Gastroesophageal sphincter (tissue), 3 donors: ENCODE results near the gene NKAIN1.

ENCODE experiments used
- POLR2A ChIP-seq, 2 donors: fragments of 450-650 bp; IDR thresholded peaks; one replicate each; pipeline ENCODE4 v1.6.1; 2017; ENCODE audit warnings: antibody characterized with exemption in 2 of 2, mild to moderate bottlenecking in 2 of 2, moderate library complexity in 1 of 2
- TF ChIP-seq, protein P1 (sequence below), 4 experiments: fragments of 200-600 bp in 2 of 4; fragments of 450-650 bp in 2 of 4; sonication (generic) in 1 of 4; IDR thresholded peaks; one replicate each; pipeline ENCODE4 v1.5.1; 2017 to 2019; ENCODE audit warnings: antibody characterized with exemption in 4 of 4, mild to moderate bottlenecking in 2 of 4, moderate library complexity in 2 of 4

DNA sequence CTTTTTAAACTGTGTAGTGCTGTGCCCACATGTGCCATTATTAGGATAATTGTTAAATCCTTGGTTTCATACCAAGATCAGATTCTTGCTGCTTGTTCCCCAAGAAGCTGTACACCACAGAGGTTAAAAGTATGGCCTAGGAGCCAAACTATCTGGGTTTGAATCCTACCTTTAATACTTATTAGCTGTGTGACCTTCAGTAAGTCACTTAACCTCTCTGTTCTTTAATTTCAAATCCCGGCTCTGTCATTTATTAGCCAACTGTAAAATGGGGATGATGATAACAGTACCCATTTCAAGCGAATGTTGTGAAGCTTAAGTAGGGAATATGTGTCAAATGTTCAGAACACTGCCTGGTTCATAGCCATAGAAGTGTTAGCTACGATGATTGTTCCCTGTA lies 32.6 kb downstream of the NKAIN1 start:
- TF ChIP-seq POLR2A (IDR thresholded peaks at IDR 0.05) = no peak
- TF ChIP-seq, protein P1, sequence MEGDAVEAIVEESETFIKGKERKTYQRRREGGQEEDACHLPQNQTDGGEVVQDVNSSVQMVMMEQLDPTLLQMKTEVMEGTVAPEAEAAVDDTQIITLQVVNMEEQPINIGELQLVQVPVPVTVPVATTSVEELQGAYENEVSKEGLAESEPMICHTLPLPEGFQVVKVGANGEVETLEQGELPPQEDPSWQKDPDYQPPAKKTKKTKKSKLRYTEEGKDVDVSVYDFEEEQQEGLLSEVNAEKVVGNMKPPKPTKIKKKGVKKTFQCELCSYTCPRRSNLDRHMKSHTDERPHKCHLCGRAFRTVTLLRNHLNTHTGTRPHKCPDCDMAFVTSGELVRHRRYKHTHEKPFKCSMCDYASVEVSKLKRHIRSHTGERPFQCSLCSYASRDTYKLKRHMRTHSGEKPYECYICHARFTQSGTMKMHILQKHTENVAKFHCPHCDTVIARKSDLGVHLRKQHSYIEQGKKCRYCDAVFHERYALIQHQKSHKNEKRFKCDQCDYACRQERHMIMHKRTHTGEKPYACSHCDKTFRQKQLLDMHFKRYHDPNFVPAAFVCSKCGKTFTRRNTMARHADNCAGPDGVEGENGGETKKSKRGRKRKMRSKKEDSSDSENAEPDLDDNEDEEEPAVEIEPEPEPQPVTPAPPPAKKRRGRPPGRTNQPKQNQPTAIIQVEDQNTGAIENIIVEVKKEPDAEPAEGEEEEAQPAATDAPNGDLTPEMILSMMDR (IDR thresholded peaks at IDR 0.05) = no peak
